A549 (cell line): ENCODE data around the gene TEAD4.

ENCODE experiments used
- CEBPB ChIP-seq, 2 experiments: fragments of >200 bp in 1 of 2; sonication (Bioruptor Twin) in 1 of 2; formaldehyde crosslinking in 1 of 2; IDR thresholded peaks; 2 replicates each; pipeline ENCODE4 v1.6.1; 2012 to 2016
- CHD2 ChIP-seq: fragments of 150-350 bp; IDR thresholded peaks from 2 replicates; pipeline ENCODE4 v1.6.1; 2014; ENCODE audit warnings: low read length; ENCODE audit not compliant: partially characterized antibody
- EHMT2 ChIP-seq: fragments of 200-600 bp; sonication (generic); IDR thresholded peaks from 2 replicates; pipeline ENCODE4 v1.6.1; 2016; ENCODE audit warnings: antibody characterized with exemption, low read depth, mild to moderate bottlenecking, moderate library complexity
- MAFK ChIP-seq: fragments of 450-650 bp; IDR thresholded peaks from 2 replicates; pipeline ENCODE4 v1.6.1; 2014; ENCODE audit not compliant: partially characterized antibody

DNA sequence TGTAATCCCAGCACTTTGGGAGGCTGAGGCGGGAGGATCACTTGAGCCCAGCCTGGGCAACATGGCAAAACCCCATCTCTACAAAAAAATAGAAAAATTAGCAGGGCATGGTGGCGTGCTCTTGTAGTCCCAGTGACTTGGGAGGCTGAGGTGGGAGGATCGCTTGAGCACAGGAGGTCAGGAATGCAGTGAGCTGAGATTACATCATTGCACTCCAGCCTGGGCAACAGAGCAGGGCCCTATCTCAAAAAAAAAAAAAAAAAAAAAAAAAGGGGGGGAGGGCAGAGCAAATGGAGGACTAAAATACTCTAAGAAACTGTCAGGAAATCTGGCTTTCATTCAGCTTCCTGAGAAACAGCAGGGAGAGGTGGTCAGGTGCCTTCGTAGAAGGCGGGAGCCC lies 86.3 kb downstream of the TEAD4 start:
- no peak for TF ChIP-seq MAFK
- no peak for TF ChIP-seq EHMT2
- no peak for TF ChIP-seq CHD2
- no peak for TF ChIP-seq CEBPB (IDR thresholded peaks at IDR 0.05)
